ENCODE data around the gene UQCRC2.
"Not testable (repeated sequence)": the region's sequence is repeated elsewhere in the genome, so short reads cannot be mapped to it uniquely, and the experiment has no call there.

The UQCRC2 gene

GRCh38 chr16:22023505-22023904 lies 70.3 kb downstream of the UQCRC2 start:
- peaks cover 15% of the 10 kb centered on the region for H3K4me1 ChIP-seq (ENCODE audit: control insufficient read depth, low read length)
- no peaks in the 10 kb centered on the region for H3F3A ChIP-seq (ENCODE audit: control insufficient read depth, insufficient read depth)
- no peak overlapping the region for H3K4me3 ChIP-seq (ENCODE audit: low read length)
- no peaks in the 10 kb centered on the region for H3K9me3 ChIP-seq (ENCODE audit: control insufficient read depth, insufficient read depth, low read length)
- H4K20me1 ChIP-seq (ENCODE audit: control insufficient read depth, insufficient read depth, low read depth, low read length): peaks cover 3% of the 10 kb centered on the region; the same call in 1 of the 2 replicates
- H3K27ac ChIP-seq (ENCODE audit: low read depth, low read length): no peak overlapping the region
- peaks cover 31% of the 10 kb centered on the region for H3K79me2 ChIP-seq (ENCODE audit: control insufficient read depth, low read length)
- TF ChIP-seq EZH2phosphoT487 (IDR thresholded peaks at IDR 0.05; ENCODE audit: borderline replicate concordance, low read length) (no peak), CTCF (IDR thresholded peaks at IDR 0.05; ENCODE audit: low read depth, low read length, poor library complexity, severe bottlenecking) (no peak)
- H3K36me3 ChIP-seq (ENCODE audit: control insufficient read depth, low read length): no peaks in the 10 kb centered on the region
- no peak overlapping the region for H3K4me2 ChIP-seq (ENCODE audit: low read length)
- no peaks in the 10 kb centered on the region for H3K27me3 ChIP-seq (ENCODE audit: control insufficient read depth, low read length)
- H3K9me2 ChIP-seq (replicated peaks; ENCODE audit: control insufficient read depth, low read length): no peaks in the 10 kb centered on the region

GRCh38 chr16:22024785-22025184 lies 71.6 kb downstream of the UQCRC2 start:
- H3K4me3 ChIP-seq (ENCODE audit: low read length); H3K27me3 ChIP-seq (ENCODE audit: control insufficient read depth, low read length); H3F3A ChIP-seq (ENCODE audit: control insufficient read depth, insufficient read depth); H3K27ac ChIP-seq (ENCODE audit: low read depth, low read length); H3K36me3 ChIP-seq (ENCODE audit: control insufficient read depth, low read length); H3K9me3 ChIP-seq (ENCODE audit: control insufficient read depth, insufficient read depth, low read length); H3K4me2 ChIP-seq (ENCODE audit: low read length); H4K20me1 ChIP-seq (ENCODE audit: control insufficient read depth, insufficient read depth, low read depth, low read length); H3K9me2 ChIP-seq (replicated peaks; ENCODE audit: control insufficient read depth, low read length): not testable (repeated sequence)
- Histone ChIP-seq H3K79me2 (ENCODE audit: control insufficient read depth, low read length) (peaks cover 27% of the 10 kb centered on the region), H3K4me1 (ENCODE audit: control insufficient read depth, low read length) (peaks cover 15% of the 10 kb centered on the region)

GRCh38 chr16:22027633-22028032 lies 74.5 kb downstream of the UQCRC2 start:
- H3K4me1 ChIP-seq (ENCODE audit: control insufficient read depth, low read length): peaks cover 15% of the 10 kb centered on the region
- no peak overlapping the region for H3K27ac ChIP-seq (ENCODE audit: low read depth, low read length)

GRCh38 chr16:22029632-22030031 lies 76.5 kb downstream of the UQCRC2 start:
- H3K4me3 ChIP-seq (ENCODE audit: low read length): no peak overlapping the region
- no peaks in the 10 kb centered on the region for H4K20me1 ChIP-seq (ENCODE audit: control insufficient read depth, insufficient read depth, low read depth, low read length)
- TF ChIP-seq CTCF (IDR thresholded peaks at IDR 0.05; ENCODE audit: low read depth, low read length, poor library complexity, severe bottlenecking): no peak
- no peak for TF ChIP-seq EZH2phosphoT487 (IDR thresholded peaks at IDR 0.05; ENCODE audit: borderline replicate concordance, low read length)
- peaks cover 5% of the 10 kb centered on the region; the same call in 1 of the 2 replicates for H3K79me2 ChIP-seq (ENCODE audit: control insufficient read depth, low read length)
- H3K27me3 ChIP-seq (ENCODE audit: control insufficient read depth, low read length): no peaks in the 10 kb centered on the region
- no peaks in the 10 kb centered on the region for H3F3A ChIP-seq (ENCODE audit: control insufficient read depth, insufficient read depth)
- H3K36me3 ChIP-seq (ENCODE audit: control insufficient read depth, low read length): peaks cover 6% of the 10 kb centered on the region; the same call in 1 of the 2 replicates
- H3K9me2 ChIP-seq (replicated peaks; ENCODE audit: control insufficient read depth, low read length): no peaks in the 10 kb centered on the region
- no peak overlapping the region for H3K4me2 ChIP-seq (ENCODE audit: low read length)
- H3K27ac ChIP-seq (ENCODE audit: low read depth, low read length): no peak overlapping the region
- peaks cover 3% of the 10 kb centered on the region; the same call in 1 of the 2 replicates for H3K9me3 ChIP-seq (ENCODE audit: control insufficient read depth, insufficient read depth, low read length)
- peaks cover 15% of the 10 kb centered on the region for H3K4me1 ChIP-seq (ENCODE audit: control insufficient read depth, low read length)

More at GRCh38 chr16:22027633-22028032, 74.5 kb downstream of the UQCRC2 start:
- H3K4me2 ChIP-seq (ENCODE audit: low read length): no peak overlapping the region
- TF ChIP-seq CTCF (IDR thresholded peaks at IDR 0.05; ENCODE audit: low read depth, low read length, poor library complexity, severe bottlenecking) (no peak), EZH2phosphoT487 (IDR thresholded peaks at IDR 0.05; ENCODE audit: borderline replicate concordance, low read length) (no peak)
- peaks cover 13% of the 10 kb centered on the region for H3K79me2 ChIP-seq (ENCODE audit: control insufficient read depth, low read length)
- peaks cover 3% of the 10 kb centered on the region; the same call in 1 of the 2 replicates for H3K9me3 ChIP-seq (ENCODE audit: control insufficient read depth, insufficient read depth, low read length)
- no peaks in the 10 kb centered on the region for H3K9me2 ChIP-seq (replicated peaks; ENCODE audit: control insufficient read depth, low read length)
- H3K36me3 ChIP-seq (ENCODE audit: control insufficient read depth, low read length): peaks cover 6% of the 10 kb centered on the region; the same call in 1 of the 2 replicates
- H3K4me3 ChIP-seq (ENCODE audit: low read length): no peak overlapping the region
- no peaks in the 10 kb centered on the region for H4K20me1 ChIP-seq (ENCODE audit: control insufficient read depth, insufficient read depth, low read depth, low read length)
- no peaks in the 10 kb centered on the region for H3F3A ChIP-seq (ENCODE audit: control insufficient read depth, insufficient read depth)
- no peaks in the 10 kb centered on the region for H3K27me3 ChIP-seq (ENCODE audit: control insufficient read depth, low read length)
